Large intestine (tissue), 3 donors: Measurements from ENCODE around the gene EPHA5. TPM values are rescaled to one million over a fixed set of nuclear protein-coding genes. Genes with fewer than 3 reads are reported as not detected.

Experiments
- DNase-seq, 2 donors: peaks; one replicate each; pipeline versions ENCODE4 v3.0.0 to v3.0.0-alpha.2; 2013
- H3K27ac ChIP-seq: one replicate; pipeline ENCODE4 v1.5.1; 2013; ENCODE audit warnings: low read length
- H3K27me3 ChIP-seq: 2 replicates; pipeline ENCODE4 v1.6.1; 2013; ENCODE audit warnings: low read length; ENCODE audit not compliant: control insufficient read depth, insufficient read depth
- H3K36me3 ChIP-seq: 2 replicates; pipeline ENCODE4 v1.6.1; 2013; ENCODE audit warnings: low read length; ENCODE audit not compliant: control insufficient read depth, insufficient read depth
- H3K4me1 ChIP-seq: one replicate; pipeline ENCODE4 v1.6.1; 2013; ENCODE audit warnings: low read length; ENCODE audit not compliant: control insufficient read depth, insufficient read depth
- H3K4me3 ChIP-seq: one replicate; pipeline ENCODE4 v1.5.1; 2013; ENCODE audit warnings: low read length
- H3K9me3 ChIP-seq: one replicate; pipeline ENCODE4 v1.6.1; 2013; ENCODE audit warnings: mild to moderate bottlenecking, low read depth, low read length, moderate library complexity; ENCODE audit not compliant: control insufficient read depth
- WGBS: methylation state at CpG from one replicate; pipeline ENCODE4 v1.1.5; 2013; ENCODE audit warnings: low lambda C conversion rate; ENCODE audit not compliant: insufficient coverage; 5-methylcytosine and 5-hydroxymethylcytosine counted together
- polyA plus RNA-seq: library from polyadenylated mRNA; unstranded; fragments of 120-200 nt; gene quantifications from one replicate; pipeline ENCODE4 v1.2.1, GENCODE V29; 2013

EPHA5 gene
- polyA plus RNA-seq, 1 donor, result 0.72 TPM

DNA sequence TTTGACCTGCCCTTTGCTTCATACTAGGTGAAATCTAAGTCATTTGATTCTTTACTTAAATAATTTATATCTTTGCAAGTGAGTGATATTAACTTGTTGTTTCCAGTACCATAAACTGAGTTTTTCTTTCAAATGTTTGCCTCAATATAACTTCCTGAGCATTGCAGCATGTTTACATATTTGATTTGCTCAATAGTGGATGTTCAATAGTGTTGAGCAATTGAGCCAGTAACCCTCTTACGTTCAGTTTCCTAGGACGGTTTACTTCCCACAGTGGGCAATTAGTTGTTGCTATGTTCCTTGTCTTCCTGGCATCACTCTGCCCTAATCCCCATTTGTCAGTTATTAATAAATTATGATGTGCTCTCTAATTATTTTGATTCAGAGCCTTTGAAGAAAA is 278.5 kb downstream of the EPHA5 start:
- no peak overlapping the region for H3K27ac ChIP-seq
- no peaks in the 10 kb centered on the region for H3K27me3 ChIP-seq
- no peak for DNase-seq
- WGBS, result no CpG with 5 or more reads among the region's 2 CpGs
- H3K36me3 ChIP-seq, result no peaks in the 10 kb centered on the region
- no peak overlapping the region for H3K4me3 ChIP-seq
- H3K9me3 ChIP-seq, result no peaks in the 10 kb centered on the region
- H3K4me1 ChIP-seq, result no peaks in the 10 kb centered on the region

DNA sequence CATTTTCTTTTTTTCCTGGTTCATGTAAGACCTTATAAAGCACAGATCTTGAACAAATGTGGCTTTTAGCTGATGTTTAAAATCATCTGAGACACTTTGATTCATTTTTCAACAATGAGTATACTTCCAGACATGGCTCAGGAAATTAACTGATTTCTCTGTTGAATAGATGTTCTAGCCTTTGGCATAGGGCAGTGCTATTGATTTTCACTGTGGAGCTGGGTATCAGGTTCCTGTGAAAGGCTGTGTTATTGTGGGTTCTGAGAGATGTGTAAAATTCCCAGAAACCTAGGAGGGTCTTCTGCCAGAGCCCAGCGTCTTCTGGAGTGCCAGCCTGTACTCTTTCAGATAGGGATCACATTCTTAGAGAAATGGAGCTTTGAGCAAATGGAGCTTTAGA is 278.9 kb downstream of the EPHA5 start:
- Histone ChIP-seq H3K27me3 (no peaks in the 10 kb centered on the region), H3K9me3 (no peaks in the 10 kb centered on the region), H3K36me3 (no peaks in the 10 kb centered on the region), H3K4me3 (no peak overlapping the region), H3K27ac (no peak overlapping the region), H3K4me1 (no peaks in the 10 kb centered on the region)
- no CpG with 5 or more reads among the region's 1 CpG for WGBS
- no peak for DNase-seq

DNA sequence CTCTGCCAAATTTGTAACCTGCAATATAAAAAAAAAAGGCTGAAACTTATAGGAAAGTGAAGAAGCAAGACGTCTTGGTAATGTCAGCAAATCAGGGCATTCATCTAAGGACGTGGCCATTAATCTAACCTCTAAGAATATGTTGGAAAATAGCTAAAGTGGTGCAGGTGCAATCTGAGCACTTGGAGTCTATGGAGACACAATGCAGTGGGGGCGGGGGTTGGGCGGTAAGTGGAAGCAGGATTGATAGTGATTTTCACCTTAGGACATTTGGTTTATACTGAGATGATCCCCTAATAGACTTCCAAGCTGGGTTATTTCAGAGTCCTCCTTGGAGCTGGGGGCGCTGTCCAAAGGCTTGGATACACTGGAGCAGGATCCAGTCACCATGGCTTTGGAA is 283.4 kb downstream of the EPHA5 start:
- Histone ChIP-seq H3K4me1 (no peaks in the 10 kb centered on the region), H3K9me3 (no peaks in the 10 kb centered on the region), H3K36me3 (no peaks in the 10 kb centered on the region), H3K4me3 (no peak overlapping the region), H3K27me3 (no peaks in the 10 kb centered on the region), H3K27ac (no peak overlapping the region)
- WGBS, result 48% methylated on average over 2 of the region's 5 CpGs
- DNase-seq, result no peak

DNA sequence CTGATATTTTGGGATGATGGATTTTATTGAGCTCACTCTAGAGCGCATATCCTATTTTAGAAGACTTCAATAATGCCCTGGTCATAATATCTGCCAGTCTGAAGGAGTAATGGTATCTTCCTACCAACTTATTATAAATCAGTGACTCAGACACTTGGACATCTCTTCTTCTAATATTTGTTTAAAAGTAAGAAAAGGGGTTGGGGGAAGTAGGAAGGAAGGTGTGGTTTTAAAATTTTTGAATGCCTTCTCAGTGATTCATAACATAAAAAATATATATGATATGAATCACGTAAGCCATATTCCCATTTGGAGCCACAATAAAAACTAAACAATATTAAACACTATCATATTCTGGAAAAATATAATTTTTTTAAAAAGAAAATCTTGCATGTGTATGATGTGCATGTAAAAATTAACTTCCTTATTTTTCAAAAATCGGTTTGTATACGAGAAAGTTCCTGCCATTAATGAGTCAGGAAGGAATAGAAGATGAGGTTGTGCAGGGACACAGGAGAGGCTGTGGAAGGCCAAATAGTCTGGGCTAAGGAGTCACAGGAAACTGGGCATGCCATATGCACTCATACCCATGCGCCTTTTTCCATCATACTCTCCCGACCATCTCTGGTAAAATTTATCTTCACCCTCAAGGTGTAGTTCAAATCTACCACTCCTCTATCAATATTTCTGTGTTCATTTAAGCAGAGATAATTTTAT is 286.5 kb downstream of the EPHA5 start:
- DNase-seq, result no peak
- H3K4me3 ChIP-seq, result no peak overlapping the region
- no peaks in the 10 kb centered on the region for H3K36me3 ChIP-seq
- H3K27ac ChIP-seq, result no peak overlapping the region
- WGBS, result 100% methylated on average over 3 of the region's 6 CpGs
- no peaks in the 10 kb centered on the region for H3K4me1 ChIP-seq
- no peaks in the 10 kb centered on the region for H3K27me3 ChIP-seq
- no peaks in the 10 kb centered on the region for H3K9me3 ChIP-seq

- H3K4me1 ChIP-seq, result no peaks in the 10 kb centered on the region
- no peak overlapping the region for H3K27ac ChIP-seq
- DNase-seq, result no peak
- no peaks in the 10 kb centered on the region for H3K9me3 ChIP-seq
- no peaks in the 10 kb centered on the region for H3K36me3 ChIP-seq
- H3K4me3 ChIP-seq, result no peak overlapping the region
- no peaks in the 10 kb centered on the region for H3K27me3 ChIP-seq
- WGBS, result no CpG with 5 or more reads among the region's 1 CpG
Observed at GRCh38 chr4:65381648-65382047, 288.6 kb downstream of the EPHA5 start.

GRCh38 chr4:65370709-65371108 is 299.6 kb downstream of the EPHA5 start:
- no peaks in the 10 kb centered on the region for H3K9me3 ChIP-seq
- H3K4me3 ChIP-seq, result no peak overlapping the region
- no peak overlapping the region for H3K27ac ChIP-seq
- no peaks in the 10 kb centered on the region for H3K27me3 ChIP-seq
- no peaks in the 10 kb centered on the region for H3K4me1 ChIP-seq
- H3K36me3 ChIP-seq, result no peaks in the 10 kb centered on the region
- WGBS, result no CpG with 5 or more reads among the region's 3 CpGs
- no peak for DNase-seq

DNA sequence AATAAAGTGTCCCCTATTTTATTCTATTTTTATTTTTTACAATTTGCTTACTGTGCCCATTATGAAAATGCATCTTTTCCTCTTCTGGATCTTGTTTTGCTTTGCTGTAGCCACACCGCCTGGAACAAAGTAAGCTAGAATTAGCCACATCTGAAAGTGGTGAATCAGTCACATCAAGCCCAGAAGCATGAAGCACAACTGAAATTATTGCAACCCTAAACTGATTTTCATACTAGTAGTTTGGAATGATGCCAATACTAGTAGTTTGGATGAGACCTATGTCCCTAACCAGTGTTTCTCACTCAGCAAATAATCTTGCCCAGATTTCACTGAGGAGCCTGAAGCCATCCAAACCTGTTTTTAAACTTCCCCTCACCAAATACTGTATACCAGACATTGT is 303.0 kb downstream of the EPHA5 start:
- no peaks in the 10 kb centered on the region for H3K27me3 ChIP-seq
- H3K27ac ChIP-seq, result no peak overlapping the region
- no peaks in the 10 kb centered on the region for H3K4me1 ChIP-seq
- no peaks in the 10 kb centered on the region for H3K9me3 ChIP-seq
- WGBS, result 100% methylated on average over 1 of the region's 1 CpG
- H3K36me3 ChIP-seq, result no peaks in the 10 kb centered on the region
- DNase-seq, result no peak
- H3K4me3 ChIP-seq, result no peak overlapping the region

DNA sequence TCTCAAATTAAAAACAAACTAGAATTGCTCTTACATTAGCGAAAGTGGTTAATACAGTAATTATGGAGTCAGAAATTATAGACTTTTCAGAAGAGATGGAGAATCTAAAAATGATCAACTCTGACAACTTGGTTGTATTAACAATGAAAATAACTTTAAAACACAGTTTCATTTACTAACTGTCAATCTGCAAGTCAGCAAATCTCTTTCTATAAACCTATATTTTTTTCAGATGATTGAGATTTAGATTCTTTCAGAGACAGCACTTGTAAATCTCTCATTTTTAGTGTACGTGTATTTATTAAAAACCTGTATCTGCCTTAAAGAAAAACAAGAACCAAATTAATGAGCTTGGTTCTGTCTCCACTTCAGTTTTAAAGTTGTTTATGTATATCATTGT is 311.4 kb downstream of the EPHA5 start:
- WGBS, result 100% methylated on average over 1 of the region's 2 CpGs
- no peak for DNase-seq
- Histone ChIP-seq H3K27me3 (no peaks in the 10 kb centered on the region), H3K9me3 (no peaks in the 10 kb centered on the region), H3K36me3 (no peaks in the 10 kb centered on the region), H3K4me1 (no peaks in the 10 kb centered on the region), H3K27ac (no peak overlapping the region), H3K4me3 (no peak overlapping the region)

- Histone ChIP-seq H3K9me3 (no peaks in the 10 kb centered on the region), H3K36me3 (no peaks in the 10 kb centered on the region), H3K27ac (no peak overlapping the region), H3K4me1 (no peaks in the 10 kb centered on the region), H3K27me3 (no peaks in the 10 kb centered on the region), H3K4me3 (no peak overlapping the region)
- DNase-seq, result no peak
- no CpG with 5 or more reads among the region's 1 CpG for WGBS
Observed at GRCh38 chr4:65353098-65353497, 317.2 kb downstream of the EPHA5 start.

DNA sequence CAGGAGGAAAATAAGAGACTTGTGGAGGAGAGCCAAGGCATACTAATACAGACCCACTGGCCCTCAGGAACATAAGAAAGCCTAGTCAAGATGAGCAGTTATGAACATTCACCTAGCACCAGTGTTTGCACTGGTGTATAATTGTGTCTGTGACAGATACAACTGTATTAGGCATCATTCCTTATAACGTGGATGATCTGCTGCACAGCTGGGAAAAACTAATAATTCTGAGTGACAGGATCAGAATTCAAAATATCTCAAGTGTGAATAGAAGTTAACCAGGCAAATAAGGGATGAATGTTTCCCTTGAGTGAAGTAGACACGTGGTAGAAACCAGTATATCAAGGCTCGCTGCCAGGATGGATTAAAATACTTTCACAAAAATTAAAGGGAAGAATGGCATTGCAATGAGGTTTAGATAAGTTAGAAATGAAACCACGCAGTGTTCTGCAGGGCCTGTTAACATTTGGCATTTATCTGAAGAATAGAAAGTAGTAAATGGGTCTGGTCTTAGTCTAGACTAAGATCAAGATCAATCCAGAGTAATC is 325.9 kb downstream of the EPHA5 start:
- no peak overlapping the region for H3K4me3 ChIP-seq
- no peak for DNase-seq
- no peaks in the 10 kb centered on the region for H3K9me3 ChIP-seq
- no peak overlapping the region for H3K27ac ChIP-seq
- no peaks in the 10 kb centered on the region for H3K27me3 ChIP-seq
- H3K36me3 ChIP-seq, result no peaks in the 10 kb centered on the region
- 100% methylated on average over 3 of the region's 4 CpGs for WGBS
- H3K4me1 ChIP-seq, result no peaks in the 10 kb centered on the region

GRCh38 chr4:65343342-65343741 is 326.9 kb downstream of the EPHA5 start:
- WGBS, result no CpG with 5 or more reads among the region's 1 CpG
- no peaks in the 10 kb centered on the region for H3K4me1 ChIP-seq

More at GRCh38 chr4:65343342-65343741, 326.9 kb downstream of the EPHA5 start:
- Histone ChIP-seq H3K27me3 (no peaks in the 10 kb centered on the region), H3K36me3 (no peaks in the 10 kb centered on the region), H3K4me3 (no peak overlapping the region), H3K9me3 (no peaks in the 10 kb centered on the region), H3K27ac (no peak overlapping the region)
- no peak for DNase-seq
